Measurements from ENCODE around the gene ITGA5. TPM values are rescaled to one million over a fixed set of nuclear protein-coding genes. Genes with fewer than 3 reads are reported as not detected.
A peak's percentile ranks its signal among the peaks of the same experiment; 100 is the strongest.

The ITGA5 gene
- total and polyA plus RNA-seq, 2 experiments from 2014 or later = 7.3 to 23.7 TPM

DNA sequence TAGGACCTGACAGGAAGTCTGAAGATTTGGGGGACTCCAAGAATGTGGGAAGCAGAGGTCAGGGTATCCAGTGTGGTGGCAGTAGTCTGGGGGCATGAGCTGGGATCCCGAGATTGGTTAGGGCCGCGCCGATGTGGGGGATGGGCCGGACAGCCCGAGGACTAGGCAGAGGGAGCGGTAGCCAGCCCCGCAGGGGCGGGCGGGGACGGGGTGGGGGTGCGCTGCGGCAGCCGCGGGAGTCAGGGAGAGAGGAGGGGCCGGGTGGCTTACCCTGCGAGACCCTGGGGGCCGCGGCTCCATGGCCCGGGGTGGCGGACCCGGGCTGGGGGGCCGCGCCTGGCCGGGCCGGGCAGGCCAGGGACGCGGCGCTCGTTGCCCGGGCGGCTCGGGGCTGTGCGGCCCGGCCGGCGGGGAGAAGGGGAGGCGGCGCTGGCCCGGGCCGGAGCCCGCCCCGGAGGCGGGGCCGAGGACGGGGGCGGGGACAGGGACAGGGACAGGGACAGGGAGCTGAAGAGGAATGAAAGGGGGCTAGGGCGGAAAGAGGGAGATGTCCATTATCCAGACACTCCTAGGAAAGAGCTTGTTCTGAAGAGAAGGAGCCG, 40.2 kb downstream of the ITGA5 start:
- DNase-seq (ENCODE audit: low spot score) (peak; percentile 80), ATAC-seq (peak; percentile 88)
- TF ChIP-seq, protein P1, sequence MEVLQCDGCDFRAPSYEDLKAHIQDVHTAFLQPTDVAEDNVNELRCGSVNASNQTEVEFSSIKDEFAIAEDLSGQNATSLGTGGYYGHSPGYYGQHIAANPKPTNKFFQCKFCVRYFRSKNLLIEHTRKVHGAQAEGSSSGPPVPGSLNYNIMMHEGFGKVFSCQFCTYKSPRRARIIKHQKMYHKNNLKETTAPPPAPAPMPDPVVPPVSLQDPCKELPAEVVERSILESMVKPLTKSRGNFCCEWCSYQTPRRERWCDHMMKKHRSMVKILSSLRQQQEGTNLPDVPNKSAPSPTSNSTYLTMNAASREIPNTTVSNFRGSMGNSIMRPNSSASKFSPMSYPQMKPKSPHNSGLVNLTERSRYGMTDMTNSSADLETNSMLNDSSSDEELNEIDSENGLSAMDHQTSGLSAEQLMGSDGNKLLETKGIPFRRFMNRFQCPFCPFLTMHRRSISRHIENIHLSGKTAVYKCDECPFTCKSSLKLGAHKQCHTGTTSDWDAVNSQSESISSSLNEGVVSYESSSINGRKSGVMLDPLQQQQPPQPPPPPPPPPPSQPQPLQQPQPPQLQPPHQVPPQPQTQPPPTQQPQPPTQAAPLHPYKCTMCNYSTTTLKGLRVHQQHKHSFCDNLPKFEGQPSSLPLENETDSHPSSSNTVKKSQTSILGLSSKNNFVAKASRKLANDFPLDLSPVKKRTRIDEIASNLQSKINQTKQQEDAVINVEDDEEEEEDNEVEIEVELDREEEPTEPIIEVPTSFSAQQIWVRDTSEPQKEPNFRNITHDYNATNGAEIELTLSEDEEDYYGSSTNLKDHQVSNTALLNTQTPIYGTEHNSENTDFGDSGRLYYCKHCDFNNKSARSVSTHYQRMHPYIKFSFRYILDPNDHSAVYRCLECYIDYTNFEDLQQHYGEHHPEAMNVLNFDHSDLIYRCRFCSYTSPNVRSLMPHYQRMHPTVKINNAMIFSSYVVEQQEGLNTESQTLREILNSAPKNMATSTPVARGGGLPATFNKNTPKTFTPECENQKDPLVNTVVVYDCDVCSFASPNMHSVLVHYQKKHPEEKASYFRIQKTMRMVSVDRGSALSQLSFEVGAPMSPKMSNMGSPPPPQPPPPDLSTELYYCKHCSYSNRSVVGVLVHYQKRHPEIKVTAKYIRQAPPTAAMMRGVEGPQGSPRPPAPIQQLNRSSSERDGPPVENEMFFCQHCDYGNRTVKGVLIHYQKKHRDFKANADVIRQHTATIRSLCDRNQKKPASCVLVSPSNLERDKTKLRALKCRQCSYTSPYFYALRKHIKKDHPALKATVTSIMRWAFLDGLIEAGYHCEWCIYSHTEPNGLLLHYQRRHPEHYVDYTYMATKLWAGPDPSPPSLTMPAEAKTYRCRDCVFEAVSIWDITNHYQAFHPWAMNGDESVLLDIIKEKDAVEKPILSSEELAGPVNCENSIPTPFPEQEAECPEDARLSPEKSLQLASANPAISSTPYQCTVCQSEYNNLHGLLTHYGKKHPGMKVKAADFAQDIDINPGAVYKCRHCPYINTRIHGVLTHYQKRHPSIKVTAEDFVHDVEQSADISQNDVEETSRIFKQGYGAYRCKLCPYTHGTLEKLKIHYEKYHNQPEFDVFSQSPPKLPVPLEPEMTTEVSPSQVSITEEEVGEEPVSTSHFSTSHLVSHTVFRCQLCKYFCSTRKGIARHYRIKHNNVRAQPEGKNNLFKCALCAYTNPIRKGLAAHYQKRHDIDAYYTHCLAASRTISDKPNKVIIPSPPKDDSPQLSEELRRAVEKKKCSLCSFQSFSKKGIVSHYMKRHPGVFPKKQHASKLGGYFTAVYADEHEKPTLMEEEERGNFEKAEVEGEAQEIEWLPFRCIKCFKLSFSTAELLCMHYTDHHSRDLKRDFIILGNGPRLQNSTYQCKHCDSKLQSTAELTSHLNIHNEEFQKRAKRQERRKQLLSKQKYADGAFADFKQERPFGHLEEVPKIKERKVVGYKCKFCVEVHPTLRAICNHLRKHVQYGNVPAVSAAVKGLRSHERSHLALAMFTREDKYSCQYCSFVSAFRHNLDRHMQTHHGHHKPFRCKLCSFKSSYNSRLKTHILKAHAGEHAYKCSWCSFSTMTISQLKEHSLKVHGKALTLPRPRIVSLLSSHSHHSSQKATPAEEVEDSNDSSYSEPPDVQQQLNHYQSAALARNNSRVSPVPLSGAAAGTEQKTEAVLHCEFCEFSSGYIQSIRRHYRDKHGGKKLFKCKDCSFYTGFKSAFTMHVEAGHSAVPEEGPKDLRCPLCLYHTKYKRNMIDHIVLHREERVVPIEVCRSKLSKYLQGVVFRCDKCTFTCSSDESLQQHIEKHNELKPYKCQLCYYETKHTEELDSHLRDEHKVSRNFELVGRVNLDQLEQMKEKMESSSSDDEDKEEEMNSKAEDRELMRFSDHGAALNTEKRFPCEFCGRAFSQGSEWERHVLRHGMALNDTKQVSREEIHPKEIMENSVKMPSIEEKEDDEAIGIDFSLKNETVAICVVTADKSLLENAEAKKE (CRISPR knock-in tag; IDR thresholded peaks at IDR 0.05) = no peak
- TF ChIP-seq STAT1 (IDR thresholded peaks at IDR 0.05; ENCODE audit: unreplicated experiment) = no peak
- TF ChIP-seq CREB1 (CRISPR knock-in tag; IDR thresholded peaks at IDR 0.05; ENCODE audit: low read depth) = no peak
- TF ChIP-seq NANOG (IDR thresholded peaks at IDR 0.05; ENCODE audit: borderline replicate concordance) = no peak
- TF ChIP-seq, protein P2, sequence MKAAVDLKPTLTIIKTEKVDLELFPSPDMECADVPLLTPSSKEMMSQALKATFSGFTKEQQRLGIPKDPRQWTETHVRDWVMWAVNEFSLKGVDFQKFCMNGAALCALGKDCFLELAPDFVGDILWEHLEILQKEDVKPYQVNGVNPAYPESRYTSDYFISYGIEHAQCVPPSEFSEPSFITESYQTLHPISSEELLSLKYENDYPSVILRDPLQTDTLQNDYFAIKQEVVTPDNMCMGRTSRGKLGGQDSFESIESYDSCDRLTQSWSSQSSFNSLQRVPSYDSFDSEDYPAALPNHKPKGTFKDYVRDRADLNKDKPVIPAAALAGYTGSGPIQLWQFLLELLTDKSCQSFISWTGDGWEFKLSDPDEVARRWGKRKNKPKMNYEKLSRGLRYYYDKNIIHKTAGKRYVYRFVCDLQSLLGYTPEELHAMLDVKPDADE (IDR thresholded peaks at IDR 0.05) = no peak
- TF ChIP-seq ZNF331 (CRISPR knock-in tag; IDR thresholded peaks at IDR 0.05; ENCODE audit: low read depth) = no peak
- TF ChIP-seq EZH2phosphoT487 (IDR thresholded peaks at IDR 0.05; ENCODE audit: unreplicated experiment) = no peak
- TF ChIP-seq, protein P3, sequence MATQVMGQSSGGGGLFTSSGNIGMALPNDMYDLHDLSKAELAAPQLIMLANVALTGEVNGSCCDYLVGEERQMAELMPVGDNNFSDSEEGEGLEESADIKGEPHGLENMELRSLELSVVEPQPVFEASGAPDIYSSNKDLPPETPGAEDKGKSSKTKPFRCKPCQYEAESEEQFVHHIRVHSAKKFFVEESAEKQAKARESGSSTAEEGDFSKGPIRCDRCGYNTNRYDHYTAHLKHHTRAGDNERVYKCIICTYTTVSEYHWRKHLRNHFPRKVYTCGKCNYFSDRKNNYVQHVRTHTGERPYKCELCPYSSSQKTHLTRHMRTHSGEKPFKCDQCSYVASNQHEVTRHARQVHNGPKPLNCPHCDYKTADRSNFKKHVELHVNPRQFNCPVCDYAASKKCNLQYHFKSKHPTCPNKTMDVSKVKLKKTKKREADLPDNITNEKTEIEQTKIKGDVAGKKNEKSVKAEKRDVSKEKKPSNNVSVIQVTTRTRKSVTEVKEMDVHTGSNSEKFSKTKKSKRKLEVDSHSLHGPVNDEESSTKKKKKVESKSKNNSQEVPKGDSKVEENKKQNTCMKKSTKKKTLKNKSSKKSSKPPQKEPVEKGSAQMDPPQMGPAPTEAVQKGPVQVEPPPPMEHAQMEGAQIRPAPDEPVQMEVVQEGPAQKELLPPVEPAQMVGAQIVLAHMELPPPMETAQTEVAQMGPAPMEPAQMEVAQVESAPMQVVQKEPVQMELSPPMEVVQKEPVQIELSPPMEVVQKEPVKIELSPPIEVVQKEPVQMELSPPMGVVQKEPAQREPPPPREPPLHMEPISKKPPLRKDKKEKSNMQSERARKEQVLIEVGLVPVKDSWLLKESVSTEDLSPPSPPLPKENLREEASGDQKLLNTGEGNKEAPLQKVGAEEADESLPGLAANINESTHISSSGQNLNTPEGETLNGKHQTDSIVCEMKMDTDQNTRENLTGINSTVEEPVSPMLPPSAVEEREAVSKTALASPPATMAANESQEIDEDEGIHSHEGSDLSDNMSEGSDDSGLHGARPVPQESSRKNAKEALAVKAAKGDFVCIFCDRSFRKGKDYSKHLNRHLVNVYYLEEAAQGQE (IDR thresholded peaks at IDR 0.05; ENCODE audit: unreplicated experiment) = no peak
- TF ChIP-seq, protein P4, sequence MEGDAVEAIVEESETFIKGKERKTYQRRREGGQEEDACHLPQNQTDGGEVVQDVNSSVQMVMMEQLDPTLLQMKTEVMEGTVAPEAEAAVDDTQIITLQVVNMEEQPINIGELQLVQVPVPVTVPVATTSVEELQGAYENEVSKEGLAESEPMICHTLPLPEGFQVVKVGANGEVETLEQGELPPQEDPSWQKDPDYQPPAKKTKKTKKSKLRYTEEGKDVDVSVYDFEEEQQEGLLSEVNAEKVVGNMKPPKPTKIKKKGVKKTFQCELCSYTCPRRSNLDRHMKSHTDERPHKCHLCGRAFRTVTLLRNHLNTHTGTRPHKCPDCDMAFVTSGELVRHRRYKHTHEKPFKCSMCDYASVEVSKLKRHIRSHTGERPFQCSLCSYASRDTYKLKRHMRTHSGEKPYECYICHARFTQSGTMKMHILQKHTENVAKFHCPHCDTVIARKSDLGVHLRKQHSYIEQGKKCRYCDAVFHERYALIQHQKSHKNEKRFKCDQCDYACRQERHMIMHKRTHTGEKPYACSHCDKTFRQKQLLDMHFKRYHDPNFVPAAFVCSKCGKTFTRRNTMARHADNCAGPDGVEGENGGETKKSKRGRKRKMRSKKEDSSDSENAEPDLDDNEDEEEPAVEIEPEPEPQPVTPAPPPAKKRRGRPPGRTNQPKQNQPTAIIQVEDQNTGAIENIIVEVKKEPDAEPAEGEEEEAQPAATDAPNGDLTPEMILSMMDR (conservative IDR thresholded peaks at IDR 0.05; ENCODE audit: low read depth in 2 of 2) = no peak
- no peak for TF ChIP-seq ZNF114 (CRISPR knock-in tag; IDR thresholded peaks at IDR 0.05)
- Histone ChIP-seq H3K4me2 (peak overlapping the region; percentile 97), H3F3A (replicated peaks; ENCODE audit: low read depth) (no peaks in the 10 kb centered on the region; the same call in 1 of the 2 replicates), H3K36me3 (ENCODE audit: insufficient read depth) (peaks cover 5% of the 10 kb centered on the region; the same call in 1 of the 2 replicates), H3K9me2 (ENCODE audit: insufficient read depth) (no peaks in the 10 kb centered on the region), H4K20me1 (replicated peaks; ENCODE audit: insufficient read depth) (no peaks in the 10 kb centered on the region; the same call in none of the 2 replicates), H3K79me2 (replicated peaks; ENCODE audit: insufficient read depth) (no peaks in the 10 kb centered on the region), H3K27ac (ENCODE audit: low read depth) (no peak overlapping the region), H3K4me1 (ENCODE audit: insufficient read depth) (peaks cover 11% of the 10 kb centered on the region), H3K4me3 (peak overlapping the region; percentile 60), H2AFZ (0 out of 2 replicates have a peak overlapping the region, but pooled peaks have one; percentile 63), H3K27me3 (ENCODE audit: insufficient read depth) (peaks cover 17% of the 10 kb centered on the region; the same call in 1 of the 2 replicates)
- peaks cover 24% of the 10 kb centered on the region for H3K4me1 Mint-ChIP-seq
- H3K36me3 Mint-ChIP-seq (ENCODE audit: low read depth) = peaks cover 19% of the 10 kb centered on the region
- H3K4me3 Mint-ChIP-seq = peak overlapping the region; percentile 82
- H3K27me3 Mint-ChIP-seq (ENCODE audit: insufficient read depth, low read depth, poor library complexity) = peaks cover 23% of the 10 kb centered on the region
- H3K27ac Mint-ChIP-seq = no peak overlapping the region
- H3K9me3 Mint-ChIP-seq = no peaks in the 10 kb centered on the region
